D341Med (cell line): Measurements from ENCODE around the gene GLRA2.

Experiments
- DNase-seq: peaks from one replicate; pipeline ENCODE4 v3.0.0; 2012; ENCODE audit warnings: low spot score

The GLRA2 gene

GRCh38 chrX:14529290-14529989, at the start of gene GLRA2:
Gene GLRA2 (plus strand): TSS chrX:14529536. CDS start chrX:14530058, 522 bp downstream.
- peak; percentile 15 for DNase-seq

GRCh38 chrX:14489437-14489836, 39.9 kb upstream of the GLRA2 start:
- no peak for DNase-seq

GRCh38 chrX:14491689-14492088, 37.6 kb upstream of the GLRA2 start:
- no peak for DNase-seq

GRCh38 chrX:14496674-14497073, 32.7 kb upstream of the GLRA2 start:
- DNase-seq: no peak

- DNase-seq: no peak
Measured at GRCh38 chrX:14497184-14497666, 32.1 kb upstream of the GLRA2 start.

- no peak for DNase-seq
Measured at GRCh38 chrX:14501327-14501726, 28.0 kb upstream of the GLRA2 start.

- no peak for DNase-seq
Measured at GRCh38 chrX:14504960-14505538, 24.3 kb upstream of the GLRA2 start.

- no peak for DNase-seq
Measured at GRCh38 chrX:14505648-14506047, 23.7 kb upstream of the GLRA2 start.

- DNase-seq: no peak
Measured at GRCh38 chrX:14506866-14507265, 22.5 kb upstream of the GLRA2 start.

GRCh38 chrX:14508025-14508690, 21.2 kb upstream of the GLRA2 start:
- no peak for DNase-seq

GRCh38 chrX:14509325-14510057, 19.8 kb upstream of the GLRA2 start:
- DNase-seq: no peak

GRCh38 chrX:14528629-14529289, 577 bp upstream of the GLRA2 start:
- peak; percentile 47 for DNase-seq

GRCh38 chrX:14533867-14534266, 4.5 kb downstream of the GLRA2 start:
- DNase-seq: no peak

GRCh38 chrX:14546190-14546589, 16.9 kb downstream of the GLRA2 start:
- DNase-seq: no peak

- DNase-seq: no peak
Measured at GRCh38 chrX:14554131-14554715, 24.9 kb downstream of the GLRA2 start.

- DNase-seq: no peak
Measured at GRCh38 chrX:14564058-14564457, 34.7 kb downstream of the GLRA2 start.

- no peak for DNase-seq
Measured at GRCh38 chrX:14573161-14573560, 43.8 kb downstream of the GLRA2 start.

- DNase-seq: no peak
Measured at GRCh38 chrX:14581081-14581480, 51.7 kb downstream of the GLRA2 start.

- no peak for DNase-seq
Measured at GRCh38 chrX:14584548-14584947, 55.2 kb downstream of the GLRA2 start.

- DNase-seq: no peak
Measured at GRCh38 chrX:14590216-14590615, 60.9 kb downstream of the GLRA2 start.

GRCh38 chrX:14590693-14591424, 61.5 kb downstream of the GLRA2 start:
- DNase-seq: no peak
